ENCODE measurements around the gene MON2.

Gene MON2

DNA sequence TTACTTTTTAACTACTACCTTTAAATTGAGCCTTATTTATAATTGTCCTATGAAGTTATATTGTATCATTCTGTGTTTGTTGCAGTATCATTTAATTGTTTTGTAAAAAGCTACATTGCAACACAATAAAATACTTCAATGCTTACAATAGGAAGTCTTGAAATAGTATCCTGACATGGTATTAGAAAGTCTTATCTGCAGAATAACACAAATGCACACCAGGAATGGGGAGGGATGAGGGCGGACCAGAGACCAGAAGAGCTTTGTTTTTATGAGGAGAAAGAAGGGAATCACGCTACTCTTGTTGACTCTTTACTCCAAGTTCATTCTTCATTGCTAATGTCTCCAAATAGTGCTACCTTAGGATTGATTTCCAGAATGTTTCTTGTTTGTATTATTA is 120.2 kb downstream of the MON2 start:
- ATAC-seq (ENCODE audit: insufficient read depth, low read depth), result no peak
- H3K27me3 ChIP-seq (ENCODE audit: insufficient read depth, low read length, poor library complexity), result no peaks in the 10 kb centered on the region
- H3K4me1 ChIP-seq (ENCODE audit: insufficient read depth, low read length), result no peaks in the 10 kb centered on the region
- no peak for TF ChIP-seq EZH2 (IDR thresholded peaks at IDR 0.05; ENCODE audit: borderline replicate concordance, low read depth, low read length, severe bottlenecking)
- TF ChIP-seq, protein P1, sequence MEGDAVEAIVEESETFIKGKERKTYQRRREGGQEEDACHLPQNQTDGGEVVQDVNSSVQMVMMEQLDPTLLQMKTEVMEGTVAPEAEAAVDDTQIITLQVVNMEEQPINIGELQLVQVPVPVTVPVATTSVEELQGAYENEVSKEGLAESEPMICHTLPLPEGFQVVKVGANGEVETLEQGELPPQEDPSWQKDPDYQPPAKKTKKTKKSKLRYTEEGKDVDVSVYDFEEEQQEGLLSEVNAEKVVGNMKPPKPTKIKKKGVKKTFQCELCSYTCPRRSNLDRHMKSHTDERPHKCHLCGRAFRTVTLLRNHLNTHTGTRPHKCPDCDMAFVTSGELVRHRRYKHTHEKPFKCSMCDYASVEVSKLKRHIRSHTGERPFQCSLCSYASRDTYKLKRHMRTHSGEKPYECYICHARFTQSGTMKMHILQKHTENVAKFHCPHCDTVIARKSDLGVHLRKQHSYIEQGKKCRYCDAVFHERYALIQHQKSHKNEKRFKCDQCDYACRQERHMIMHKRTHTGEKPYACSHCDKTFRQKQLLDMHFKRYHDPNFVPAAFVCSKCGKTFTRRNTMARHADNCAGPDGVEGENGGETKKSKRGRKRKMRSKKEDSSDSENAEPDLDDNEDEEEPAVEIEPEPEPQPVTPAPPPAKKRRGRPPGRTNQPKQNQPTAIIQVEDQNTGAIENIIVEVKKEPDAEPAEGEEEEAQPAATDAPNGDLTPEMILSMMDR (IDR thresholded peaks at IDR 0.05; ENCODE audit: borderline replicate concordance, extremely low read depth, low read length, poor library complexity, severe bottlenecking), result no peak
- H4K20me1 ChIP-seq (ENCODE audit: insufficient read depth, low read length), result no peaks in the 10 kb centered on the region
- peaks cover 40% of the 10 kb centered on the region for H3K36me3 ChIP-seq (ENCODE audit: insufficient read depth, low read length)
- no peak overlapping the region for H3K4me3 ChIP-seq (ENCODE audit: low read depth in 1 of 2, low read length in 2 of 2)
- H3K9me3 ChIP-seq (ENCODE audit: insufficient read depth, low read length, severe bottlenecking), result no peaks in the 10 kb centered on the region
- no peak overlapping the region for H3K9ac ChIP-seq (ENCODE audit: low read depth, low read length)
- DNase-seq, result no peak
- H3K27ac ChIP-seq (ENCODE audit: low read length), result no peak overlapping the region
- no peak overlapping the region for H3K4me2 ChIP-seq (ENCODE audit: insufficient read depth, low read length)
- H2AFZ ChIP-seq (ENCODE audit: low read depth, low read length), result no peak overlapping the region
- no peaks in the 10 kb centered on the region for H3K79me2 ChIP-seq (ENCODE audit: insufficient read depth, low read length)

DNA sequence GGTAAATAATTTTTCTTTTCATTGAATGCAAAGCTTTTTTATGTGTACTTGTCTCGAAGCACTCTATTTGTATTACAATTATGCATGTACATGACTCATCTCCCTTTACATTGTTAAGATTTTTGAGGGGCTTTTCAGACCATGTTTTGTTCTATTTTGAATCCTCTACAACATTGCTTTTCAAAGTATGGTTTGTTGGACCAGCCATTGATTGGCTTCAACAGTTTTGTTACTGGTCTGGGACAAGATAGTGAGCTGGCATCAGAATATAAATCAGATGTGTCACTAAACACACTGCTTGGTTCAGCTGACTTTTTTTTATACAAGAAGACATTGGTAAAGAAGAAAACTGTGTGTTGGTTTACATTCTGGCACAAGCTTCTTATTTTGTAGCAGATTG is 122.3 kb downstream of the MON2 start:
- Histone ChIP-seq H3K4me2 (ENCODE audit: insufficient read depth, low read length) (no peak overlapping the region), H4K20me1 (ENCODE audit: insufficient read depth, low read length) (no peaks in the 10 kb centered on the region), H3K27me3 (ENCODE audit: insufficient read depth, low read length, poor library complexity) (no peaks in the 10 kb centered on the region), H2AFZ (ENCODE audit: low read depth, low read length) (no peak overlapping the region), H3K4me1 (ENCODE audit: insufficient read depth, low read length) (no peaks in the 10 kb centered on the region), H3K9me3 (ENCODE audit: insufficient read depth, low read length, severe bottlenecking) (no peaks in the 10 kb centered on the region), H3K79me2 (ENCODE audit: insufficient read depth, low read length) (no peaks in the 10 kb centered on the region), H3K4me3 (ENCODE audit: low read depth in 1 of 2, low read length in 2 of 2) (no peak overlapping the region), H3K36me3 (ENCODE audit: insufficient read depth, low read length) (peaks cover 35% of the 10 kb centered on the region), H3K9ac (ENCODE audit: low read depth, low read length) (no peak overlapping the region), H3K27ac (ENCODE audit: low read length) (no peak overlapping the region)
- no peak for TF ChIP-seq EZH2 (IDR thresholded peaks at IDR 0.05; ENCODE audit: borderline replicate concordance, low read depth, low read length, severe bottlenecking)
- TF ChIP-seq, protein P1 (IDR thresholded peaks at IDR 0.05; ENCODE audit: borderline replicate concordance, extremely low read depth, low read length, poor library complexity, severe bottlenecking), result no peak
- no peak for ATAC-seq (ENCODE audit: insufficient read depth, low read depth)
- DNase-seq, result no peak

DNA sequence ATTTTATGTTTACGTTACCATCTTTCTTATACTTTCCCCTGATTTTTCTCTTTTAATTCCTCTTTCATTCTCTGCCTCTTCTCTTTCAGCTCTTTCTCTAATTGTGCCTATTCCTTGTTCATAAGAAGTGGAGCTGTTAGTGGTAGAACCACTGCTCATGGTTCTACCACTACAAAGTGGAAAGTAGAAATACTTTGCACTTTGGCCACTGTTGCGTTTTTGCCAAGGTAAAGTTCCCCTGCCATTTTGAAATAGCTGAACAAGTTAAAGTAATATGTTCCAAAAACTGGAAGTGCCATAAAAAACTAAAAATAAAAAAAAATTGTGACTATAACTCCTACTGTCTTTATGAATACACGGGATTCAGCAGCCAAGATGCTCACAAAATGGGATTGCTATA is 130.6 kb downstream of the MON2 start:
- H3K9ac ChIP-seq (ENCODE audit: low read depth, low read length), result no peak overlapping the region
- no peak overlapping the region for H3K4me2 ChIP-seq (ENCODE audit: insufficient read depth, low read length)
- no peak overlapping the region for H3K27ac ChIP-seq (ENCODE audit: low read length)
- H3K4me1 ChIP-seq (ENCODE audit: insufficient read depth, low read length), result peaks cover 8% of the 10 kb centered on the region
- H3K36me3 ChIP-seq (ENCODE audit: insufficient read depth, low read length), result peaks cover 6% of the 10 kb centered on the region; the same call in 1 of the 2 replicates
- TF ChIP-seq EZH2 (IDR thresholded peaks at IDR 0.05; ENCODE audit: borderline replicate concordance, low read depth, low read length, severe bottlenecking), result no peak
- TF ChIP-seq, protein P1 (IDR thresholded peaks at IDR 0.05; ENCODE audit: borderline replicate concordance, extremely low read depth, low read length, poor library complexity, severe bottlenecking), result no peak
- H3K4me3 ChIP-seq (ENCODE audit: low read depth in 1 of 2, low read length in 2 of 2), result no peak overlapping the region
- no peaks in the 10 kb centered on the region for H3K27me3 ChIP-seq (ENCODE audit: insufficient read depth, low read length, poor library complexity)
- ATAC-seq (ENCODE audit: insufficient read depth, low read depth) (no peak), DNase-seq (no peak)
- H3K9me3 ChIP-seq (ENCODE audit: insufficient read depth, low read length, severe bottlenecking), result no peaks in the 10 kb centered on the region
- no peaks in the 10 kb centered on the region for H3K79me2 ChIP-seq (ENCODE audit: insufficient read depth, low read length)
- H2AFZ ChIP-seq (ENCODE audit: low read depth, low read length), result no peak overlapping the region
- H4K20me1 ChIP-seq (ENCODE audit: insufficient read depth, low read length), result no peaks in the 10 kb centered on the region

DNA sequence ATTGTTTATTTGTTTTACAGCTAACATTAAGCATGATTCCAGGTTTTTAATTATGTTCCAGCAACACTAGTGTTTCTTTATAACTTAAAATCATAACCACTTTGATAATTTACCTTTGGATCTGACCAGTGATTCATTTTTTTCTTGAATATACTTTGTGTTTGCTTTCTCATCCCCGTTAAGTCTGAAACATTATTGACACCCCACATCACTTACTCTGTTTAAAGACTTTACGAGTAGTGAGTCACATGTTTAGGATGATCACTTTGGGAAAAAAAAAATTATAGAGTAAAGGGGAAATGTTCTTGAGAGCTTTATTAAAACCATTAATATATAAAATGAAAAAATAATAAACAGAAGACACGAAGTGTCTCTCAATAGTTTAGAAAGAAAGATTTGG is 132.2 kb downstream of the MON2 start:
- Histone ChIP-seq H3K27me3 (ENCODE audit: insufficient read depth, low read length, poor library complexity) (no peaks in the 10 kb centered on the region), H2AFZ (ENCODE audit: low read depth, low read length) (no peak overlapping the region), H3K9me3 (ENCODE audit: insufficient read depth, low read length, severe bottlenecking) (no peaks in the 10 kb centered on the region), H3K4me1 (ENCODE audit: insufficient read depth, low read length) (peaks cover 9% of the 10 kb centered on the region), H4K20me1 (ENCODE audit: insufficient read depth, low read length) (no peaks in the 10 kb centered on the region), H3K4me3 (ENCODE audit: low read depth in 1 of 2, low read length in 2 of 2) (no peak overlapping the region), H3K9ac (ENCODE audit: low read depth, low read length) (no peak overlapping the region), H3K36me3 (ENCODE audit: insufficient read depth, low read length) (no peaks in the 10 kb centered on the region; the same call in 1 of the 2 replicates), H3K4me2 (ENCODE audit: insufficient read depth, low read length) (no peak overlapping the region), H3K79me2 (ENCODE audit: insufficient read depth, low read length) (peaks cover 12% of the 10 kb centered on the region), H3K27ac (ENCODE audit: low read length) (no peak overlapping the region)
- no peak for DNase-seq
- TF ChIP-seq EZH2 (IDR thresholded peaks at IDR 0.05; ENCODE audit: borderline replicate concordance, low read depth, low read length, severe bottlenecking), result no peak
- TF ChIP-seq, protein P1 (IDR thresholded peaks at IDR 0.05; ENCODE audit: borderline replicate concordance, extremely low read depth, low read length, poor library complexity, severe bottlenecking), result no peak
- ATAC-seq (ENCODE audit: insufficient read depth, low read depth), result no peak
